H1 (cell line): ENCODE results near the gene NELL1. TPM values are rescaled to one million over a fixed set of nuclear protein-coding genes. Genes with fewer than 3 reads are reported as not detected.
A peak's percentile ranks its signal among the peaks of the same experiment; 100 is the strongest.

ENCODE experiments used
- RAD21 ChIP-seq, 2 experiments: IDR thresholded peaks in 1 of 2; conservative IDR thresholded peaks in 1 of 2; 2 replicates each; pipeline ENCODE4 v1.6.1; 2011; ENCODE audit warnings: low read depth in 2 of 2, low read length in 2 of 2, improper control_type of control experiment in 1 of 2, inconsistent platforms in 1 of 2, mild to moderate bottlenecking in 1 of 2, moderate library complexity in 1 of 2
- RBBP5 ChIP-seq: IDR thresholded peaks from 2 replicates; pipeline ENCODE4 v1.7.1; 2012; ENCODE audit warnings: low read depth, mild to moderate bottlenecking, inconsistent platforms, low read length, moderate library complexity, borderline replicate concordance
- SIX5 ChIP-seq: IDR thresholded peaks from 2 replicates; pipeline ENCODE4 v1.6.1; 2011; ENCODE audit warnings: mild to moderate bottlenecking, low read depth, low read length
- YY1 ChIP-seq: IDR thresholded peaks from 2 replicates; pipeline ENCODE4 v1.6.1; 2011; ENCODE audit warnings: low read depth, mild to moderate bottlenecking, low read length
- polyA plus RNA-seq, 7 experiments: library from polyadenylated mRNA; depleted of rRNA in 3 of 7; stranded (reverse) in 5 of 7; unstranded in 2 of 7; fragments of >200 nt in 5 of 7; fragments of 200-250 nt in 2 of 7; gene quantifications; 1 replicate in 5 of 7; 2 replicates in 1 of 7; 4 replicates in 1 of 7; pipeline versions ENCODE4 v1.2.1 to v1.2.3, GENCODE V29; 2011 to 2013; ENCODE audit warnings: missing spikeins in 2 of 7, mixed read lengths in 2 of 7
- total RNA-seq: library from RNA; stranded (reverse); fragmentation: NEBNext Ultra II Directional; extraction: Animal tissue kit (Norgen Biotek cat#: 25700); gene quantifications from 2 replicates; pipeline ENCODE4 v1.2.1, GENCODE V29; 2021
- TF ChIP-seq, protein P1 (sequence below), 3 experiments: IDR thresholded peaks; 1 replicate in 2 of 3; 2 replicates in 1 of 3; pipeline versions ENCODE4 v1.5.1 to v1.6.1; 2011; ENCODE audit warnings: low read length in 3 of 3, mild to moderate bottlenecking in 3 of 3, inconsistent platforms in 2 of 3, low read depth in 1 of 3, moderate library complexity in 1 of 3; ENCODE audit not compliant: insufficient read depth in 1 of 3; ENCODE audit errors: control extremely low read depth in 1 of 3

Gene NELL1
- total and polyA plus RNA-seq, 2 of the 8 experiments (the other 6 are each of a cell fraction or from before 2014, with no cell fraction given) = 0.21 TPM; not detected in 1

- peak; percentile 79 to 85 for TF ChIP-seq RAD21 (IDR thresholded peaks at IDR 0.05 in 1 of 2, conservative IDR thresholded peaks at IDR 0.05 in 1 of 2; ENCODE audit: low read depth in 2 of 2, low read length in 2 of 2)
- TF ChIP-seq, protein P1, sequence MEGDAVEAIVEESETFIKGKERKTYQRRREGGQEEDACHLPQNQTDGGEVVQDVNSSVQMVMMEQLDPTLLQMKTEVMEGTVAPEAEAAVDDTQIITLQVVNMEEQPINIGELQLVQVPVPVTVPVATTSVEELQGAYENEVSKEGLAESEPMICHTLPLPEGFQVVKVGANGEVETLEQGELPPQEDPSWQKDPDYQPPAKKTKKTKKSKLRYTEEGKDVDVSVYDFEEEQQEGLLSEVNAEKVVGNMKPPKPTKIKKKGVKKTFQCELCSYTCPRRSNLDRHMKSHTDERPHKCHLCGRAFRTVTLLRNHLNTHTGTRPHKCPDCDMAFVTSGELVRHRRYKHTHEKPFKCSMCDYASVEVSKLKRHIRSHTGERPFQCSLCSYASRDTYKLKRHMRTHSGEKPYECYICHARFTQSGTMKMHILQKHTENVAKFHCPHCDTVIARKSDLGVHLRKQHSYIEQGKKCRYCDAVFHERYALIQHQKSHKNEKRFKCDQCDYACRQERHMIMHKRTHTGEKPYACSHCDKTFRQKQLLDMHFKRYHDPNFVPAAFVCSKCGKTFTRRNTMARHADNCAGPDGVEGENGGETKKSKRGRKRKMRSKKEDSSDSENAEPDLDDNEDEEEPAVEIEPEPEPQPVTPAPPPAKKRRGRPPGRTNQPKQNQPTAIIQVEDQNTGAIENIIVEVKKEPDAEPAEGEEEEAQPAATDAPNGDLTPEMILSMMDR (IDR thresholded peaks at IDR 0.05; ENCODE audit: control extremely low read depth in 1 of 3, insufficient read depth in 1 of 3, low read depth in 1 of 3, low read length in 3 of 3) = peak; percentile 52 to 91 (median 83)
- TF ChIP-seq YY1 = peak; percentile 39; the same call in 1 of the 2 replicates
- no peak for TF ChIP-seq SIX5
- TF ChIP-seq RBBP5 = no peak
Measured at GRCh38 chr11:20873054-20873453, 203.7 kb downstream of the NELL1 start (continued).
